B cell (primary cell): ENCODE results near the gene VNN1. TPM values are rescaled to one million over a fixed set of nuclear protein-coding genes. Genes with fewer than 3 reads are reported as not detected.

ENCODE experiments used
- ATAC-seq: fragments of 200-7000 bp; cut with Tn5 transposase; one replicate; pipeline ENCODE4 v1.10.0; 2021; ENCODE audit warnings: low read depth, mild to moderate bottlenecking, moderate number of reproducible peaks, moderate library complexity
- CTCF ChIA-PET: fragments of 350-600 bp; sonication (Branson Sonifier 250); formaldehyde crosslinking; loops from one replicate; lab custom pipeline; 2021; ENCODE audit warnings: antibody characterized with exemption, inconsistent platforms; lab: Charles Lee
- POLR2A ChIA-PET: fragments of 350-600 bp; sonication (Branson Sonifier 250); formaldehyde crosslinking; loops from one replicate; lab custom pipeline; 2021; ENCODE audit warnings: antibody characterized with exemption; lab: Charles Lee
- DNase-seq: peaks from one replicate; pipeline ENCODE4 v3.0.0; 2013
- H2AFZ ChIP-seq: 2 replicates; pipeline ENCODE4 v1.6.1; 2012; ENCODE audit warnings: mild to moderate bottlenecking, low read depth, low read length; ENCODE audit not compliant: insufficient read depth, poor library complexity, severe bottlenecking
- H3K27ac ChIP-seq, 2 donors: 1 replicate in 1 of 2; 2 replicates in 1 of 2; pipeline ENCODE4 v1.5.1; 2012 to 2013; ENCODE audit warnings: low read length in 2 of 2, mild to moderate bottlenecking in 2 of 2, moderate library complexity in 1 of 2
- H3K27me3 ChIP-seq, 4 experiments: fragments of 200-600 bp in 1 of 4; sonication (generic) in 1 of 4; replicated peaks in 1 of 4; 1 replicate in 2 of 4; 2 replicates in 2 of 4; pipeline versions ENCODE4 v1.6.1 to v1.7.0; 2013 to 2016; ENCODE audit warnings: low read length in 3 of 4, mild to moderate bottlenecking in 2 of 4, mixed read lengths in 1 of 4, moderate library complexity in 1 of 4; ENCODE audit not compliant: insufficient read depth in 4 of 4, control insufficient read depth in 3 of 4; ENCODE audit errors: control extremely low read depth in 1 of 4
- H3K36me3 ChIP-seq, 2 experiments: replicated peaks in 1 of 2; 1 replicate in 1 of 2; 2 replicates in 1 of 2; pipeline versions ENCODE4 v1.6.1 to v1.7.1; 2013; ENCODE audit warnings: low read length in 1 of 2; ENCODE audit not compliant: insufficient read depth in 2 of 2, control insufficient read depth in 1 of 2; ENCODE audit errors: control extremely low read depth in 1 of 2, extremely low read depth in 1 of 2
- H3K4me1 ChIP-seq, 2 donors: fragments of 200-600 bp in 1 of 2; sonication (generic) in 1 of 2; 1 replicate in 1 of 2; 2 replicates in 1 of 2; pipeline versions ENCODE4 v1.5.1 to v1.6.1; 2013 to 2017; ENCODE audit warnings: low read length in 2 of 2; ENCODE audit not compliant: control insufficient read depth in 2 of 2, insufficient read depth in 2 of 2
- H3K4me2 ChIP-seq: replicated peaks from 2 replicates; pipeline ENCODE3; 2012; ENCODE audit warnings: mild to moderate bottlenecking, low read depth, low read length; ENCODE audit not compliant: poor library complexity, severe bottlenecking
- H3K4me3 ChIP-seq, 5 experiments: fragments of 200-600 bp in 1 of 5; sonication (generic) in 1 of 5; 1 replicate in 3 of 5; 2 replicates in 2 of 5; pipeline versions ENCODE4 v1.5.1 to v1.7.0; 2011 to 2016; ENCODE audit warnings: low read length in 4 of 5, mild to moderate bottlenecking in 4 of 5, low read depth in 2 of 5, control low read depth in 1 of 5, moderate library complexity in 1 of 5; ENCODE audit not compliant: insufficient read depth in 1 of 5; ENCODE audit errors: control extremely low read depth in 1 of 5, extremely low read depth in 1 of 5
- H3K79me2 ChIP-seq: fragments of 200-600 bp; sonication (generic); one replicate; pipeline ENCODE4 v1.6.0; 2016; ENCODE audit warnings: low read length; ENCODE audit not compliant: control insufficient read depth, insufficient read depth
- H3K9ac ChIP-seq: fragments of 200-600 bp; sonication (generic); 2 replicates; pipeline ENCODE4 v1.6.1; 2017; ENCODE audit warnings: mild to moderate bottlenecking, low read length, moderate library complexity
- H3K9me3 ChIP-seq, 3 donors: one replicate each; pipeline versions ENCODE4 v1.6.1 to v1.7.1; 2013; ENCODE audit warnings: low read length in 2 of 3; ENCODE audit not compliant: control insufficient read depth in 2 of 3, insufficient read depth in 1 of 3; ENCODE audit errors: control extremely low read depth in 1 of 3
- H4K20me1 ChIP-seq: 2 replicates; pipeline ENCODE4 v1.6.0; 2012; ENCODE audit warnings: mild to moderate bottlenecking, low read length; ENCODE audit not compliant: insufficient read depth, control insufficient read depth, poor library complexity, severe bottlenecking
- H3K27ac Mint-ChIP-seq: one replicate; pipeline ENCODE4 v1.8.0; 2021; ENCODE audit warnings: mixed read lengths
- H3K27me3 Mint-ChIP-seq: one replicate; pipeline ENCODE4 v1.8.0; 2021; ENCODE audit warnings: mixed read lengths
- H3K4me1 Mint-ChIP-seq: one replicate; pipeline ENCODE4 v1.8.0; 2021; ENCODE audit warnings: mixed read lengths
- H3K4me3 Mint-ChIP-seq: one replicate; pipeline ENCODE4 v1.8.0; 2021; ENCODE audit warnings: mixed read lengths
- H3K9me3 Mint-ChIP-seq: one replicate; pipeline ENCODE4 v1.8.0; 2022; ENCODE audit warnings: mixed read lengths; ENCODE audit not compliant: insufficient read depth
- CTCF ChIP-seq: fragments of 200-600 bp; IDR thresholded peaks from one replicate; pipeline ENCODE4 v1.8.0; 2022; ENCODE audit warnings: antibody characterized with exemption, mild to moderate bottlenecking
- EZH2 ChIP-seq: IDR thresholded peaks from 2 replicates; pipeline ENCODE4 v1.6.1; 2012; ENCODE audit warnings: borderline replicate concordance, low read depth, mild to moderate bottlenecking, moderate library complexity, low read length; ENCODE audit not compliant: insufficient read depth, poor library complexity, severe bottlenecking
- WGBS: methylation state at CpG from one replicate; pipeline ENCODE4 v1.1.5; 2013; ENCODE audit warnings: missing lambda C conversion rate; ENCODE audit not compliant: insufficient coverage; 5-methylcytosine and 5-hydroxymethylcytosine counted together
- intact Hi-C: fragments of 100-400 bp; cut with micrococcal nuclease; formaldehyde crosslinking; loops from one replicate; pipeline ENCODE4 v1.10.0; 2022
- polyA plus RNA-seq: library from polyadenylated mRNA; depleted of rRNA; stranded (reverse); fragments of >200 nt; gene quantifications from 2 replicates; pipeline ENCODE4 v1.2.3, GENCODE V29; 2012
- total RNA-seq, 2 donors: library from RNA; stranded (reverse); fragments of 120-200 nt in 1 of 2; gene quantifications; 1 replicate in 1 of 2; 2 replicates in 1 of 2; pipeline versions ENCODE4 v1.2.3 to v1.2.4, GENCODE V29; 2013 to 2022

The VNN1 gene
- total and polyA plus RNA-seq, 2 donors (not counting 1 experiment from before 2014, with no cell fraction given) = 0.04 TPM; not detected in 1

- 96% methylated on average over 3 of the region's 4 CpGs for WGBS
- no peak overlapping the region for H3K9ac ChIP-seq
- Mint-ChIP-seq H3K4me3 (no peak overlapping the region), H3K9me3 (peaks cover 3% of the 10 kb centered on the region), H3K27me3 (peaks cover 40% of the 10 kb centered on the region), H3K4me1 (no peaks in the 10 kb centered on the region), H3K27ac (no peak overlapping the region)
- H3K4me3 ChIP-seq = no peak overlapping the region
- H3K27me3 ChIP-seq = peaks cover 0 to 12% (median 0%) of the 10 kb centered on the region in 4 experiments
- H3K9me3 ChIP-seq = peaks cover 0 to 5% (median 3%) of the 10 kb centered on the region in 3 donors
- H3K36me3 ChIP-seq = no peaks in the 10 kb centered on the region
- no peak overlapping the region for H2AFZ ChIP-seq
- DNase-seq = no peak
- H3K4me2 ChIP-seq = no peak overlapping the region
- intact Hi-C loops = no loop called here
- ChIA-PET CTCF (interaction anchor here (1.4 kb wide), 1 partner anchor 21 kb away, joined by 3 read pairs; no protein-coding TSS in a partner anchor), POLR2A (no interaction called here)
- H4K20me1 ChIP-seq = no peaks in the 10 kb centered on the region
- no peaks in the 10 kb centered on the region for H3K79me2 ChIP-seq
- H3K4me1 ChIP-seq = no peaks in the 10 kb centered on the region
- no peak for TF ChIP-seq CTCF
- TF ChIP-seq EZH2 = no peak
- H3K27ac ChIP-seq = no peak overlapping the region
- no peak for ATAC-seq
These were observed 23.2 kb downstream of the VNN1 start for GRCh38 chr6:132690678-132691077.

- Histone ChIP-seq H3K4me1 (no peaks in the 10 kb centered on the region), H3K27ac (no peak overlapping the region), H3K27me3 (peaks cover 0 to 12% (median 0%) of the 10 kb centered on the region in 4 experiments), H3K4me2 (no peak overlapping the region), H2AFZ (no peak overlapping the region), H3K9ac (no peak overlapping the region), H3K4me3 (no peak overlapping the region), H3K79me2 (no peaks in the 10 kb centered on the region), H3K9me3 (no peaks in the 10 kb centered on the region), H4K20me1 (no peaks in the 10 kb centered on the region), H3K36me3 (no peaks in the 10 kb centered on the region)
- intact Hi-C loops = no loop called here
- peaks cover 38% of the 10 kb centered on the region for H3K27me3 Mint-ChIP-seq
- no peak for ATAC-seq
- no peak for DNase-seq
- 90% methylated on average over 2 of the region's 5 CpGs for WGBS
- no peak overlapping the region for H3K4me3 Mint-ChIP-seq
- H3K9me3 Mint-ChIP-seq = no peaks in the 10 kb centered on the region
- CTCF ChIA-PET = no interaction called here
- H3K4me1 Mint-ChIP-seq = no peaks in the 10 kb centered on the region
- TF ChIP-seq EZH2 = no peak
- TF ChIP-seq CTCF = no peak
- H3K27ac Mint-ChIP-seq = no peak overlapping the region
- POLR2A ChIA-PET = no interaction called here
These were observed 26.5 kb downstream of the VNN1 start for GRCh38 chr6:132687306-132687705.
